Measurements from ENCODE around the gene COL25A1.
A peak's percentile ranks its signal among the peaks of the same experiment; 100 is the strongest.

Gene COL25A1

DNA sequence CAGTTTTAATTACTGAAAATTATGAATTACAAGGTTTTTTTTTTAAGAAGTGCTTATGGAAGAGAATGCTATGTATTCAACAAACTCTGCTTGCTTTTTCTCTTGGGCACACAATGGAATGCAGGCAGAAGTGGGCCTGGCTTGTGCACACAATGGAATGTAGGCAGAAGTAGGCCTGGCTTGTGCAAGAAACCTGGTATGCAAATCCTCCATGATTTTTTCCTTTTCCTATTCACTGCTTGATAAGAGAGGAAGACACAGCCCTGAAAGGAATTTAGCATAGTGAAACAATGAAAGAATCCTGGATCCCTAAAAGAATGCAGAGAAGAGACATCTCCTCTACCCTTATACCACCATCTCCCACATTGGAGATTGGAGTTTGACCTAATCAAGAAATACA lies 138.4 kb downstream of the COL25A1 start:
- TF ChIP-seq, protein P1, sequence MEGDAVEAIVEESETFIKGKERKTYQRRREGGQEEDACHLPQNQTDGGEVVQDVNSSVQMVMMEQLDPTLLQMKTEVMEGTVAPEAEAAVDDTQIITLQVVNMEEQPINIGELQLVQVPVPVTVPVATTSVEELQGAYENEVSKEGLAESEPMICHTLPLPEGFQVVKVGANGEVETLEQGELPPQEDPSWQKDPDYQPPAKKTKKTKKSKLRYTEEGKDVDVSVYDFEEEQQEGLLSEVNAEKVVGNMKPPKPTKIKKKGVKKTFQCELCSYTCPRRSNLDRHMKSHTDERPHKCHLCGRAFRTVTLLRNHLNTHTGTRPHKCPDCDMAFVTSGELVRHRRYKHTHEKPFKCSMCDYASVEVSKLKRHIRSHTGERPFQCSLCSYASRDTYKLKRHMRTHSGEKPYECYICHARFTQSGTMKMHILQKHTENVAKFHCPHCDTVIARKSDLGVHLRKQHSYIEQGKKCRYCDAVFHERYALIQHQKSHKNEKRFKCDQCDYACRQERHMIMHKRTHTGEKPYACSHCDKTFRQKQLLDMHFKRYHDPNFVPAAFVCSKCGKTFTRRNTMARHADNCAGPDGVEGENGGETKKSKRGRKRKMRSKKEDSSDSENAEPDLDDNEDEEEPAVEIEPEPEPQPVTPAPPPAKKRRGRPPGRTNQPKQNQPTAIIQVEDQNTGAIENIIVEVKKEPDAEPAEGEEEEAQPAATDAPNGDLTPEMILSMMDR (IDR thresholded peaks at IDR 0.05; ENCODE audit: low read depth, low read length) = no peak
- DNase-seq (ENCODE audit: extremely low read depth, low read depth) = no peak

DNA sequence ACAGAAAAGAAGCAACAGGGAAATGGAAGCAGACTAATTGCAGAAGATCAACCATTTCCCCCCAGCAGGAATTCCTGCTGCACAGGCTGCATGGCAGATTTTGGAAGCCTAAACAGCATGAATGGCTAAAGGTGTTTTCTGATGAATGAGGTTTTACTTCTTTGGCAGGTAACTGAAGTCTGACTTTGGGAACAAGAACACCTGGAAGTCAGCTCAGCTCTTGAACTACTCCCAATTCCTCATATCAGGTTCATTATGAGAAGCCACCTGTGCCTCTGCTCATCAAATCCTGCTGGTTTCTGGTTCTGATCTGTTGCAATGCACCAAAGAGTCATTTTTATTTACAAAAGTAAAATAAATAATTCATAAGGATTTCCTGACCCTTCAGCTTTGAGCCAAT lies 139.0 kb downstream of the COL25A1 start:
- no peak for DNase-seq (ENCODE audit: extremely low read depth, low read depth)
- TF ChIP-seq, protein P1 (IDR thresholded peaks at IDR 0.05; ENCODE audit: low read depth, low read length) = no peak

DNA sequence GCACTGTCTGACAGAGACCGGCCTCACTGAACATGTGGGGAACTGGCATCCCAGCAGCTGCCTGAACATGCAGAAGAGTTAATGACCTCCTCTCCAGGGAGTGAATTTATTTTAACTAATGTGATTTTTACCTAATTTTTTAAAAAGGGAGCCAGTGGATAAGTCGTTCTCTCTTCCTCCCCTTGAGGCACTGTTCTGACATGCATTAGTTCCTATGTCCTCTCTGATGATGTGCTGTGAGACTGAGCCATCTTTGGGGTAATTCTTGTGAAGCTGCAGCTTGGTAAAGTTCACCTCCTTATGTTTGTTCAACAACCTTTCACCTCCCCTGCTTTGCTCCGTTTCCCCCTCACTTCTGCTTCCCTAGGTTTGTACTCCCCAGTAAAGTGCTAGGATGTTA lies 139.7 kb downstream of the COL25A1 start:
- TF ChIP-seq, protein P1 (IDR thresholded peaks at IDR 0.05; ENCODE audit: low read depth, low read length) = no peak
- no peak for DNase-seq (ENCODE audit: extremely low read depth, low read depth)

DNA sequence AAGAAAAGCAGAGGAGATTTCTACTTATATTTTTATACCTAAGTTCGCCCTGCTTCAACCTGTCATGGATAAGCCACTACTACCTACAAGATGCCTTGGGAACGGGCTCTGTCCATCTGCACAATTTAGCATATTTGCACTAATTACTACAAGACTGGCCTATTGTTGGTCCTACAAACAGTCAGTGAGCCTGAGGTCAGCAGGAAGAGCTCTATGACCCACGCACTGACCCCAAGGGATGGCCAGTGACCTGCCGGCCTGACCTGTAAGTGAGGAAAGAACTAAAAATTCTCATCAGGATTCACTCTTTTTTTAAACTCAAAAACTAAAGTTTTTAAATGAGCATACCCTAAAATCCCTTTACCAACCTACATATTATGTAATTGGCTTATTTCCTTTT lies 142.0 kb downstream of the COL25A1 start:
- TF ChIP-seq, protein P1 (IDR thresholded peaks at IDR 0.05; ENCODE audit: low read depth, low read length) = no peak
- DNase-seq (ENCODE audit: extremely low read depth, low read depth) = no peak

DNA sequence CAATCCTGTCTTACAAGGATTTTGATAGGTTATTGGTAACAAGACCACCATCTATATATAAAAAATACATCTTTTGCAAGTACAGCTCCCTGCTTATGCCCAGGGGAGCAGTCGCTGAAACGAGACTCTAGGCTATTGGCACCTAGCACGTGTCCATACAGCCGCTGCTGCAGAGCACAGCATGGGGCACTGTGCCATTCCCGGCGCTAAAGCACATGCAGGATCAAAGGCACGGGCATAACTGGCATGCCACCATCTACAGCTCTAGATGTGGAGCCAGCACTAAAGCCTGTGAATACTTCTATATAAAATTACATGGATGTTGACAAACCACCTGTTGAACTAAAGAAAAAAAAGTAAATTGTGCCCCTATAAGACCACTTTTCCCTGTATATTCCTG lies 144.8 kb downstream of the COL25A1 start:
- TF ChIP-seq, protein P1 (IDR thresholded peaks at IDR 0.05; ENCODE audit: low read depth, low read length) = no peak
- no peak for DNase-seq (ENCODE audit: extremely low read depth, low read depth)

DNA sequence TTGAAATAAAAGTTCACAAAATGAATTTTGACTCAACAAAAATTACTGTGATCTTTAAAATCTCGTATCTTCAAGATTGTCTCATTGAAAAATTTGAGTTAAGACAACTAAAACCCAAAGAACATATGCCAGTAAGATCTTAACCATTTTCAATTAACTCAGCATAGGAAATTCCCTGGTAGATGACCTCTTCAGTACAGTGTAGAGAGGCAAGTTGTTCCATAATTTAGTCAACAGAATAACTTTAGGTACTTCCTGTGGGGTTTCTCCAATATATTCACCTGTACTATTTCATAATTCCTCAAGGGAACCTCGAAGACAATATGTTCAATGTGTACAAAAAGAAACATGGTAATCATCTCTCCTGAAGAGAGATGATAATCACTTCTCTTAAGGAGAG lies 145.3 kb downstream of the COL25A1 start:
- TF ChIP-seq, protein P1 (IDR thresholded peaks at IDR 0.05; ENCODE audit: low read depth, low read length) = no peak
- DNase-seq (ENCODE audit: extremely low read depth, low read depth) = no peak

DNA sequence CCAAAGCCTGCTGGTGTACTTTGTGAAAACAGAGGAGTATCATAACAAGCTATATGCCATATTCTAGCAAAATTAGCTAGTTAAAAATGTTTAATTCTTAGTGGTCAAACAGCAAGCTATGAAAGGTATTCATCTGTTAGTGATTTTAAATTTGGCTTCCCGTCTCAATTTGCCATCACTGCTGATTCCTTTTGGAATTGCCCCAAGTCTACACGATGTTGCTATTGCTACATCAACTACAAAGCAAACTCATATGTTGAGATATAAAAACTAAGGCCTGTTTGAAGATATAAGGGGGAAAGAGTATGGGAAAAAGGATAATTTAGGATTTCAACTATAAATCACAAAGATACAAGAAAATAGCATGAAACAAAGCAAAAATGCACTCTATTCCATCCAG lies 146.1 kb downstream of the COL25A1 start:
- TF ChIP-seq, protein P1 (IDR thresholded peaks at IDR 0.05; ENCODE audit: low read depth, low read length) = no peak
- peak; percentile 22 for DNase-seq (ENCODE audit: extremely low read depth, low read depth)
